ENCODE measurements around the gene CCDC127. TPM values are rescaled to one million over a fixed set of nuclear protein-coding genes. Genes with fewer than 3 reads are reported as not detected.

Gene CCDC127
- total RNA-seq, 1 experiment from 2014 or later = 5.4 TPM

DNA sequence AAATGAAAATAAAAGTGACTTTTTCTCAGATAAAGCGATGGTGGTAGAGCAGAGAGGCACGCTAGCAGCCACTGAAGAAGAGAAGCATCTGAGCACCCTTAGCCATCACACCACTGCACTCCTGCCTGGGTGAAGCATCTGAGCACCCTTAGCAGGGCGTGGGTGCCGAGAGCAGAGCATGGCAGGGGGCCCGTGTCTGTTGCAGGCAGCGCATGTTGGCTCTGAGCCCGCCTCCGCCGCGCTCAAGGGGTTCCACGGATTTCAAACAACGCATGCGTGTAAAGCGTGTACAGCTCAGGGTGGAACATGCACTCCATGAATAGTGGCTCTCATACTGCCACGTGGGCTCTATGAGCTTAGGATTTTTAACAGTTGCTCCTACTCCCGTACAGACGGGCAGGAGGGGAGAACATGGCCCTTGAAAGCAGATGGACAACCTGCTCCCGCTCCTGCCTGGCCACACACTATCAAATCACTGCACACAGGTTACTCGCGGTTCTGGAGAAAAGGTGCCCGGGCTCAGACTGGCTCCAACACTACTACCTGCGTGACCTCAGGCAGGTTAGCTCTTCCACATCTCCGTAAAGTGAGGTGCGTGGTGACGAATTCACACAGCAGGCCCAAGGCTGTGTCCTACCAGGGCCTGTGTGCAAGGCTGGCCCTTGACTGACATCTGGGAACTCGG is 14.6 kb downstream of the CCDC127 start:
- BruUV-seq (replicated peaks) = no TSS peak

DNA sequence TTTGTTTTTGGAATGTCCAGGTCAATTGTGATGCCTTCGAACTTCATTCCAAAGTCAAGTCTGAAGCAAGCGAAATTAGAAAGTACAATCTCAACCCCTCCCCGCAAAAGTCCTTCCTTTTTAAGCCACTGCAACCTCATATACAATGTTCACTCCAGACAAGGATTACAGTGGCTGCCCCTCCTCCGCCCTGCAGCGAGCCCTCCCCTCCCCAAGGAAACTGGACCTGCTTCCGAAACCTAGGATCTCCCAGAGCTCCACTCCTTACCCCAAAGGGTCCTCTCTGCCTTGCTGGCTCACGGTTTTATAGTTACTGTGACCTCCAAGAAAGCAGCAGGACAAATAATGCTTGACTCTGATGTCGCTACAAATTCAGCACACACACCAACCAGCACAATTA is 16.3 kb downstream of the CCDC127 start:
- POLR2A ChIA-PET (ENCODE audit: unreplicated experiment) = no interaction called here
- intact Hi-C loops (cut with micrococcal nuclease) = no loop called here
- Histone ChIP-seq H3K4me3 (ENCODE audit: low read length) (no peak overlapping the region), H3K36me3 (ENCODE audit: low read depth, low read length) (peaks cover 14% of the 10 kb centered on the region; the same call in 1 of the 2 replicates), H3K27ac (ENCODE audit: low read length) (no peak overlapping the region), H3K27me3 (ENCODE audit: low read length) (no peaks in the 10 kb centered on the region), H2AFZ (ENCODE audit: low read length) (no peak overlapping the region), H3K9me3 (ENCODE audit: low read length) (no peaks in the 10 kb centered on the region), H3K4me2 (ENCODE audit: low read length) (no peak overlapping the region), H3K9ac (ENCODE audit: low read length) (no peak overlapping the region), H4K20me1 (ENCODE audit: low read length) (no peaks in the 10 kb centered on the region), H3F3A (ENCODE audit: low read length, unreplicated experiment) (no peaks in the 10 kb centered on the region), H3K79me2 (ENCODE audit: low read length) (peaks cover 14% of the 10 kb centered on the region), H3K4me1 (ENCODE audit: insufficient read depth, low read length) (peaks cover 5% of the 10 kb centered on the region; the same call in 1 of the 2 replicates), H3K9me2 (replicated peaks; ENCODE audit: low read length) (no peaks in the 10 kb centered on the region)
- TF ChIP-seq, protein P1, sequence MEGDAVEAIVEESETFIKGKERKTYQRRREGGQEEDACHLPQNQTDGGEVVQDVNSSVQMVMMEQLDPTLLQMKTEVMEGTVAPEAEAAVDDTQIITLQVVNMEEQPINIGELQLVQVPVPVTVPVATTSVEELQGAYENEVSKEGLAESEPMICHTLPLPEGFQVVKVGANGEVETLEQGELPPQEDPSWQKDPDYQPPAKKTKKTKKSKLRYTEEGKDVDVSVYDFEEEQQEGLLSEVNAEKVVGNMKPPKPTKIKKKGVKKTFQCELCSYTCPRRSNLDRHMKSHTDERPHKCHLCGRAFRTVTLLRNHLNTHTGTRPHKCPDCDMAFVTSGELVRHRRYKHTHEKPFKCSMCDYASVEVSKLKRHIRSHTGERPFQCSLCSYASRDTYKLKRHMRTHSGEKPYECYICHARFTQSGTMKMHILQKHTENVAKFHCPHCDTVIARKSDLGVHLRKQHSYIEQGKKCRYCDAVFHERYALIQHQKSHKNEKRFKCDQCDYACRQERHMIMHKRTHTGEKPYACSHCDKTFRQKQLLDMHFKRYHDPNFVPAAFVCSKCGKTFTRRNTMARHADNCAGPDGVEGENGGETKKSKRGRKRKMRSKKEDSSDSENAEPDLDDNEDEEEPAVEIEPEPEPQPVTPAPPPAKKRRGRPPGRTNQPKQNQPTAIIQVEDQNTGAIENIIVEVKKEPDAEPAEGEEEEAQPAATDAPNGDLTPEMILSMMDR (conservative IDR thresholded peaks at IDR 0.05; ENCODE audit: low read depth, low read length) = no peak
- TF ChIP-seq EZH2phosphoT487 (IDR thresholded peaks at IDR 0.05; ENCODE audit: borderline replicate concordance, low read length) (no peak), EZH2 (IDR thresholded peaks at IDR 0.05; ENCODE audit: low read length, unreplicated experiment) (no peak)
- no peak for ATAC-seq
- no TSS peak for BruUV-seq (replicated peaks)
- DNase-seq = no peak
- CTCF ChIA-PET = no interaction called here

More for the DNA sequence above, 14.6 kb downstream of the CCDC127 start:
- no peak overlapping the region for H3K27ac ChIP-seq (ENCODE audit: low read length)
- H3K9me3 ChIP-seq (ENCODE audit: low read length) = no peaks in the 10 kb centered on the region
- ChIA-PET POLR2A (ENCODE audit: unreplicated experiment) (no interaction called here), CTCF (no interaction called here)
- no peak overlapping the region for H3K9ac ChIP-seq (ENCODE audit: low read length)
- H3K27me3 ChIP-seq (ENCODE audit: low read length) = no peaks in the 10 kb centered on the region
- H3K36me3 ChIP-seq (ENCODE audit: low read depth, low read length) = peaks cover 14% of the 10 kb centered on the region; the same call in 1 of the 2 replicates
- intact Hi-C loops (cut with micrococcal nuclease) = no loop called here
- no peak overlapping the region for H2AFZ ChIP-seq (ENCODE audit: low read length)
- TF ChIP-seq EZH2phosphoT487 (IDR thresholded peaks at IDR 0.05; ENCODE audit: borderline replicate concordance, low read length) (no peak), EZH2 (IDR thresholded peaks at IDR 0.05; ENCODE audit: low read length, unreplicated experiment) (no peak)
- TF ChIP-seq, protein P1 (conservative IDR thresholded peaks at IDR 0.05; ENCODE audit: low read depth, low read length) = no peak
- peaks cover 22% of the 10 kb centered on the region for H3K4me1 ChIP-seq (ENCODE audit: insufficient read depth, low read length)
- no peak for ATAC-seq
- H3F3A ChIP-seq (ENCODE audit: low read length, unreplicated experiment) = no peaks in the 10 kb centered on the region
- peaks cover 31% of the 10 kb centered on the region for H3K79me2 ChIP-seq (ENCODE audit: low read length)
- no peaks in the 10 kb centered on the region for H4K20me1 ChIP-seq (ENCODE audit: low read length)
- no peak overlapping the region for H3K4me3 ChIP-seq (ENCODE audit: low read length)
- H3K4me2 ChIP-seq (ENCODE audit: low read length) = no peak overlapping the region
- DNase-seq = no peak
- no peaks in the 10 kb centered on the region for H3K9me2 ChIP-seq (replicated peaks; ENCODE audit: low read length)

DNA sequence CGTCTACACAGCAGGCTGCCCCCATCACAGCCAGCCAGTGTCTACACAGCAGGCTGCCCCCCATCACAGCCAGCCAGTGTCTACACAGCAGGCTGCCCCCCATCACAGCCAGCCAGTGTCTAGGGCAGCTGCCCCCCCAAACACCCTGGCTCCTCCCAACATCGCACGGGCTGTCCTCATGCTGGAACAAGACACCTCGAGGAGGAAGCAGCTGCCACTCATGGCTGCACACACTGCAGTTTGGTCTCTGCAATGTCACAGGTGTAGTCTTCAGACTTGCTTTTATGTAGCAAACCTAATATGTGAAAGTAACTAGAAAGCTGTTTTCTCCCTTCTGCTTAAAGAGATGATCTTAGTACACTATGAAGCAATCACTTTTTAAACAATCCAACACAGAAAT is 17.0 kb downstream of the CCDC127 start:
- intact Hi-C loops (cut with micrococcal nuclease) = no loop called here

More for the DNA sequence above, 17.0 kb downstream of the CCDC127 start:
- H3K4me3 ChIP-seq (ENCODE audit: low read length) = no peak overlapping the region
- H3K9me3 ChIP-seq (ENCODE audit: low read length) = no peaks in the 10 kb centered on the region
- TF ChIP-seq EZH2 (IDR thresholded peaks at IDR 0.05; ENCODE audit: low read length, unreplicated experiment) (no peak), EZH2phosphoT487 (IDR thresholded peaks at IDR 0.05; ENCODE audit: borderline replicate concordance, low read length) (no peak)
- TF ChIP-seq, protein P1 (conservative IDR thresholded peaks at IDR 0.05; ENCODE audit: low read depth, low read length) = no peak
- ATAC-seq = no peak
- H3F3A ChIP-seq (ENCODE audit: low read length, unreplicated experiment) = no peaks in the 10 kb centered on the region
- H3K27ac ChIP-seq (ENCODE audit: low read length) = no peak overlapping the region
- H3K27me3 ChIP-seq (ENCODE audit: low read length) = no peaks in the 10 kb centered on the region
- H4K20me1 ChIP-seq (ENCODE audit: low read length) = no peaks in the 10 kb centered on the region
- BruUV-seq (replicated peaks) = no TSS peak
- H3K79me2 ChIP-seq (ENCODE audit: low read length) = peaks cover 7% of the 10 kb centered on the region
- H3K36me3 ChIP-seq (ENCODE audit: low read depth, low read length) = peaks cover 14% of the 10 kb centered on the region; the same call in 1 of the 2 replicates
- ChIA-PET POLR2A (ENCODE audit: unreplicated experiment) (no interaction called here), CTCF (no interaction called here)
- no peak for DNase-seq
- no peaks in the 10 kb centered on the region for H3K9me2 ChIP-seq (replicated peaks; ENCODE audit: low read length)
- no peak overlapping the region for H3K9ac ChIP-seq (ENCODE audit: low read length)
- H2AFZ ChIP-seq (ENCODE audit: low read length) = no peak overlapping the region
- H3K4me1 ChIP-seq (ENCODE audit: insufficient read depth, low read length) = no peaks in the 10 kb centered on the region
- no peak overlapping the region for H3K4me2 ChIP-seq (ENCODE audit: low read length)
